ENCODE results near the gene YJEFN3.
A peak's percentile ranks its signal among the peaks of the same experiment; 100 is the strongest.

YJEFN3 gene

GRCh38 chr19:19489804-19490204 lies 38.9 kb upstream of the YJEFN3 start:
- Histone ChIP-seq H3K36me3 (peaks cover 56% of the 10 kb centered on the region), H3K4me3 (ENCODE audit: low read depth in 1 of 2, low read length in 1 of 2) (peak overlapping the region; percentile 33 to 43), H3K9me3 (no peaks in the 10 kb centered on the region), H3K27ac (peak overlapping the region; percentile 86), H3K27me3 (no peaks in the 10 kb centered on the region), H3K4me1 (ENCODE audit: control insufficient read depth in 1 of 2, insufficient read depth in 1 of 2, low read depth in 1 of 2, low read length in 1 of 2) (peaks cover 57 to 60% of the 10 kb centered on the region in 2 experiments)
- no peak for TF ChIP-seq CTCF (IDR thresholded peaks at IDR 0.05)

GRCh38 chr19:19490214-19490968 lies 38.3 kb upstream of the YJEFN3 start:
- no peaks in the 10 kb centered on the region for H3K9me3 ChIP-seq
- peak overlapping the region; percentile 33 to 43 for H3K4me3 ChIP-seq (ENCODE audit: low read depth in 1 of 2, low read length in 1 of 2)
- peaks cover 51 to 54% of the 10 kb centered on the region in 2 experiments for H3K4me1 ChIP-seq (ENCODE audit: control insufficient read depth in 1 of 2, insufficient read depth in 1 of 2, low read depth in 1 of 2, low read length in 1 of 2)
- H3K27ac ChIP-seq: peak overlapping the region; percentile 86
- peak; percentile 83 for TF ChIP-seq CTCF (IDR thresholded peaks at IDR 0.05)
- H3K27me3 ChIP-seq: no peaks in the 10 kb centered on the region
- H3K36me3 ChIP-seq: peaks cover 60% of the 10 kb centered on the region

GRCh38 chr19:19491321-19492025 lies 37.2 kb upstream of the YJEFN3 start:
- H3K4me3 ChIP-seq (ENCODE audit: low read depth in 1 of 2, low read length in 1 of 2): no peak overlapping the region
- H3K4me1 ChIP-seq (ENCODE audit: control insufficient read depth in 1 of 2, insufficient read depth in 1 of 2, low read depth in 1 of 2, low read length in 1 of 2): peaks cover 43% of the 10 kb centered on the region in 2 experiments
- H3K27ac ChIP-seq: no peak overlapping the region
- no peaks in the 10 kb centered on the region for H3K27me3 ChIP-seq
- H3K36me3 ChIP-seq: peaks cover 65% of the 10 kb centered on the region
- H3K9me3 ChIP-seq: no peaks in the 10 kb centered on the region
- TF ChIP-seq CTCF (IDR thresholded peaks at IDR 0.05): no peak

- Histone ChIP-seq H3K36me3 (peaks cover 65% of the 10 kb centered on the region), H3K27me3 (no peaks in the 10 kb centered on the region), H3K4me3 (ENCODE audit: low read depth in 1 of 2, low read length in 1 of 2) (no peak overlapping the region), H3K4me1 (ENCODE audit: control insufficient read depth in 1 of 2, insufficient read depth in 1 of 2, low read depth in 1 of 2, low read length in 1 of 2) (peaks cover 36 to 37% of the 10 kb centered on the region in 2 experiments), H3K9me3 (no peaks in the 10 kb centered on the region), H3K27ac (no peak overlapping the region)
- TF ChIP-seq CTCF (IDR thresholded peaks at IDR 0.05): no peak
Measured at GRCh38 chr19:19492026-19492610, 36.6 kb upstream of the YJEFN3 start.

- no peak for TF ChIP-seq CTCF (IDR thresholded peaks at IDR 0.05)
- no peak overlapping the region for H3K27ac ChIP-seq
Measured at GRCh38 chr19:19493841-19494546, 34.7 kb upstream of the YJEFN3 start.

More at GRCh38 chr19:19493841-19494546, 34.7 kb upstream of the YJEFN3 start:
- Histone ChIP-seq H3K27me3 (no peaks in the 10 kb centered on the region), H3K9me3 (no peaks in the 10 kb centered on the region), H3K4me1 (ENCODE audit: control insufficient read depth in 1 of 2, insufficient read depth in 1 of 2, low read depth in 1 of 2, low read length in 1 of 2) (peaks cover 18 to 19% of the 10 kb centered on the region in 2 experiments), H3K36me3 (peaks cover 77% of the 10 kb centered on the region), H3K4me3 (ENCODE audit: low read depth in 1 of 2, low read length in 1 of 2) (no peak overlapping the region)

All from neutrophil (primary cell).